ENCODE measurements around the gene ASPG.

ASPG gene

DNA sequence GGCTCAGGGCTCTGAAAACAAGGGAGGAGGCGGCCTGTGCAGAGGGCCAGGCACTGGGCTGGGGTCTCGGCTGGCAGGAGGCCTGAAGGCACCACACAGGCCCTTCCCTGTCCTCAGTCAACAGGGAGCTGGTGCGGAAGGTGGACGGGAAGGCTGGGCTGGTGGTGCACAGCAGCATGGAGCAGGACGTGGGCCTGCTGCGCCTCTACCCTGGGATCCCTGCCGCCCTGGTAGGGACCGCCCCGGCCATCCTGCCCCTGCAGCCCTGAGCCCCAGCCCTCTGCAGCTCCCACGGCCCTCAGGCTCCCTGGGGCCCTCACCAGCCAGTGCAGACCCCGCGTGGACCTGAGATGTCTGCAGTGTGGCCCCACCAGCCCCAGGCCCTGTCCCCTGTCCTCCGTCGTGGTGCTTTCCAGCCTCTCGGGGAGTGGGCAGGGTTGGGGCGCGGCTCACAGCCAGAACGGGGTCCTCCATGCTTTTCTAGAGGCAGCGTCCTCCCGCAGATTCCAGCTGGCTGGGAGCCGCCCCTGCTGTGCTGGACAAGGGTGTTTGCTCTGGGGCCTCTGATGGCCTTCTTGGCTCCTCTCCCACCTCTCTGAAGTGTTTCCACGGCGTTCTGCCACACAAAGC lies 18.1 kb downstream of the ASPG start:
- no peak overlapping the region for H3K4me3 ChIP-seq
- H3K27ac ChIP-seq = peak overlapping the region in 1 of 11 experiments; percentile 72; a peak in 2 of 22 replicates
- peaks cover 0 to 23% (median 0%) of the 10 kb centered on the region in 11 experiments; a peak in 1 of 22 replicates for H4K20me1 ChIP-seq
- no peak for TF ChIP-seq Cebpa-rat (IDR thresholded peaks at IDR 0.05)
- peaks cover 25 to 90% (median 81%) of the 10 kb centered on the region in 10 experiments; a peak in 19 of 20 replicates for H3K4me1 ChIP-seq
- H3K9ac ChIP-seq = peak overlapping the region in 4 of 11 experiments; percentile 8 to 70 (median 62); a peak in 6 of 22 replicates
- peaks cover 0 to 14% (median 0%) of the 10 kb centered on the region in 11 experiments; a peak in 4 of 22 replicates for H3K27me3 ChIP-seq
- peak overlapping the region in 10 of 11 experiments; percentile 60 to 98 (median 82); a peak in 19 of 22 replicates for H3K4me2 ChIP-seq
- no peaks in the 10 kb centered on the region for H3K9me3 ChIP-seq (replicated peaks in 1 of 11)
- no peaks in the 10 kb centered on the region for H3K36me3 ChIP-seq

DNA sequence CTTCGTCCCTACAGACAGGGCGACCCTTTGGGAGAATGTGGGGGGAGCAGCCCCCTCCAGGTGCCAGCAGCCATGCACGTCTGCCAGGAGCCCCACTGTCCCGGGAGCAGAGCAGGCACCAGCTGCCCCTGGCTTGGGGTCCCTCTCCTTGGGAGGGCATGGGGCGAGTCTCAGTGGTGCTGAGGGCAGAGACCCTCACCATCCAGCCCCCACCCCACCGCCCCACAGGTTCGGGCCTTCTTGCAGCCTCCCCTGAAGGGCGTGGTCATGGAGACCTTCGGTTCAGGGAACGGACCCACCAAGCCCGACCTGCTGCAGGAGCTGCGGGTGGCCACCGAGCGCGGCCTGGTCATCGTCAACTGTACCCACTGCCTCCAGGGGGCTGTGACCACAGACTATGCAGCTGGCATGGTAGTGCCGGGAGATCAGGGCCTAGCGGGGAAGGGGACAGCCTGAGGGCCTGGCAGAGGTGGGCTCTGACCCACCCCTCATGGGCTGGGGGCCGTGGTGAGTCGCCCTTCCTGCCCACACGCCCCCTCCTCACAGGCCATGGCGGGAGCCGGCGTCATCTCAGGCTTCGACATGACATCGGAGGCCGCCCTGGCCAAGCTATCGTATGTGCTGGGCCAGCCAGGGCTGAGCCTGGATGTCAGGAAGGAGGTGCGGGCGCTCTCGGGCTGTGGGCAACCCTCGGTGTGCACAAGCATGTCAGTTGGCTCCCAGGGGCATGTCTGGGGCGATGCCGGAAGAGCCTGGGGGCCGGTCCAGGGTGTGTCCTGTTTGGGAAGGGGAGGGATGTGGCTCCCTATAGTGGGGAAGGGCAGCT lies 18.8 kb downstream of the ASPG start:
- peak overlapping the region in 1 of 10 experiments; percentile 28; a peak in 2 of 20 replicates for H3K4me3 ChIP-seq
- H4K20me1 ChIP-seq = peaks cover 0 to 23% (median 0%) of the 10 kb centered on the region in 11 experiments; a peak in 1 of 22 replicates
- H3K4me1 ChIP-seq = peaks cover 25 to 83% (median 75%) of the 10 kb centered on the region in 10 experiments; a peak in 19 of 20 replicates
- H3K9ac ChIP-seq = peak overlapping the region in 10 of 11 experiments; percentile 11 to 70 (median 40); a peak in 17 of 22 replicates
- no peak for TF ChIP-seq Cebpa-rat (IDR thresholded peaks at IDR 0.05)
- H3K9me3 ChIP-seq (replicated peaks in 1 of 11) = no peaks in the 10 kb centered on the region
- peak overlapping the region; percentile 34 to 98 (median 81) for H3K4me2 ChIP-seq
- peak overlapping the region in 9 of 11 experiments; percentile 43 to 72 (median 56); a peak in 17 of 22 replicates for H3K27ac ChIP-seq
- H3K27me3 ChIP-seq = peaks cover 0 to 14% (median 0%) of the 10 kb centered on the region in 11 experiments; a peak in 4 of 22 replicates
- H3K36me3 ChIP-seq = no peaks in the 10 kb centered on the region

DNA sequence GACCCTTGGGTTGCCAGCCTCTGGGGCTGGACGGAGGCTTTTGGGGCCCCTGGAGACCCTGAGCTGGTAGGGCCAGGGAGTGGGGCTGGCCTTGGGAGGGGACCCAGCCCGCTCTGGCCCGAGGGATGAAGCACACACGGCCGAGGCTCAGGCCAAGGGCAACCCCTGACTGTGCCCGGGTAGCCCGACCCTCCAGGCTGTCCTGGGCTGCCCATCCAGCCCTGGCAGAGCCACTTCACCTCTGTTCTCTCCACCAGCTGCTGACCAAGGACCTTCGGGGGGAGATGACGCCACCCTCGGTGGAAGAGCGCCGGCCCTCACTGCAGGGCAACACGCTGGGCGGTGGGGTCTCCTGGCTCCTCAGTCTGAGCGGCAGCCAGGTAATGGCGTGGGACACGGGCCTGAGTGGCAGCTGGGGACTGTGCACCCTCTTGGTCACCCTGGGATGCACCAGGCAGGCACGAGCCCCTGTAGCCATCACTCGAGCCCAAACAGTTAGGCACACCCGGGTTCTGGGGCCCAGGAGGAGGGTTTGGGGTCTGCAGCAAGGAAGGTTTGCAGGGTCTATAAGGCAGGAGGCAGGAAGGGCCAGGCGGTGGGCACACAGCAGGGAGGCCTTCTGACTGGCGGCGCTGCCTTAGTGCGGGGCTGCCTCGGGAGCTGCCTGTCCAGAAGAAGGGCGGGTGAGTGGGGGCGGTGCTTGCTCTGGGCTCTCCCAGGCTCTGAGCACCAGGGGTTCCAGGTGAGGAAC lies 19.7 kb downstream of the ASPG start:
- H3K9ac ChIP-seq = peak overlapping the region in 10 of 11 experiments; percentile 11 to 70 (median 40); a peak in 16 of 22 replicates

DNA sequence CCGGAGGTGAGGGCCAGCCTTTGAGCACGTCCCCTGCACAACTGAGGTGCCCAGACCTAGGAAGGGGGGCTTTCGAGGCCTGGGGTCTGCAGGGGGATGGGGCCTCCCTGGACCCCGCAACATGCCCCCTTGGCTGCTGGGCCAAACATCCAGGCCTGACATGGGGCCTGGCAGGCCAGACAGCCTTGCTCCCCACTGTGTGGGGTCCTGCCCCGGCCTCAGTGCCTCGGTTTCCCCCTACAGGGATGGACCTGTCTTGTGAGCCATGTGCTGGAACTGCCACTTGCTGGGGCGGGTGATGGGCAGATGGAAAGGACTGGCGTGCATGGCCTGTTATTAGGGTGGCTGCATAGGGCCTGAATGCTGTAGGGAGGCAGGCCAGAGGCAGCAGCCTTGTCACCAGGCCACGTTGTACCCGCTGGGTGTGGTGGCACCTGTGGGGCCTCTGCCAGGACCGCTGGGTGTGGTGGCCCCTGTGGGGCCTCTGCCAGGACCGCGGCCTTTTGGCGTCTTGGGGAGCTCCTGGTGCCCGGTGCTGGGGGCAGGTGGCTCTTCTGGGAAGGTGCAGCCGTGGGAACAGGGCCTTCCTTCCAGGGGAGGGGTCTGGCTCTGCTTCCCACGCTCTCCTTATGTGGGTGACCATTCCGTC lies 20.4 kb downstream of the ASPG start:
- TF ChIP-seq Cebpa-rat (IDR thresholded peaks at IDR 0.05) = no peak
- no peak overlapping the region for H3K9ac ChIP-seq
- H3K36me3 ChIP-seq = no peaks in the 10 kb centered on the region
- H3K9me3 ChIP-seq (replicated peaks in 1 of 11) = no peaks in the 10 kb centered on the region
- H3K27ac ChIP-seq = no peak overlapping the region
- H3K4me2 ChIP-seq = peak overlapping the region in 8 of 11 experiments; percentile 10 to 98 (median 86); a peak in 14 of 22 replicates
- peaks cover 0 to 14% (median 0%) of the 10 kb centered on the region in 11 experiments; a peak in 4 of 22 replicates for H3K27me3 ChIP-seq
- peaks cover 0 to 21% (median 0%) of the 10 kb centered on the region in 11 experiments; a peak in 1 of 22 replicates for H4K20me1 ChIP-seq
- no peak overlapping the region for H3K4me3 ChIP-seq
- H3K4me1 ChIP-seq = peaks cover 22 to 76% (median 67%) of the 10 kb centered on the region in 10 experiments; a peak in 19 of 20 replicates

More for the DNA sequence above, 19.7 kb downstream of the ASPG start:
- H3K36me3 ChIP-seq = no peaks in the 10 kb centered on the region
- H3K9me3 ChIP-seq (replicated peaks in 1 of 11) = no peaks in the 10 kb centered on the region
- H3K4me2 ChIP-seq = peak overlapping the region; percentile 34 to 98 (median 81)
- H3K4me3 ChIP-seq = no peak overlapping the region; a peak in 1 of 20 replicates
- peaks cover 25 to 76% (median 67%) of the 10 kb centered on the region in 10 experiments; a peak in 19 of 20 replicates for H3K4me1 ChIP-seq
- peak overlapping the region in 9 of 11 experiments; percentile 43 to 72 (median 56); a peak in 17 of 22 replicates for H3K27ac ChIP-seq
- peaks cover 0 to 23% (median 0%) of the 10 kb centered on the region in 11 experiments; a peak in 1 of 22 replicates for H4K20me1 ChIP-seq
- no peak for TF ChIP-seq Cebpa-rat (IDR thresholded peaks at IDR 0.05)
- H3K27me3 ChIP-seq = peaks cover 0 to 14% (median 0%) of the 10 kb centered on the region in 11 experiments; a peak in 4 of 22 replicates

DNA sequence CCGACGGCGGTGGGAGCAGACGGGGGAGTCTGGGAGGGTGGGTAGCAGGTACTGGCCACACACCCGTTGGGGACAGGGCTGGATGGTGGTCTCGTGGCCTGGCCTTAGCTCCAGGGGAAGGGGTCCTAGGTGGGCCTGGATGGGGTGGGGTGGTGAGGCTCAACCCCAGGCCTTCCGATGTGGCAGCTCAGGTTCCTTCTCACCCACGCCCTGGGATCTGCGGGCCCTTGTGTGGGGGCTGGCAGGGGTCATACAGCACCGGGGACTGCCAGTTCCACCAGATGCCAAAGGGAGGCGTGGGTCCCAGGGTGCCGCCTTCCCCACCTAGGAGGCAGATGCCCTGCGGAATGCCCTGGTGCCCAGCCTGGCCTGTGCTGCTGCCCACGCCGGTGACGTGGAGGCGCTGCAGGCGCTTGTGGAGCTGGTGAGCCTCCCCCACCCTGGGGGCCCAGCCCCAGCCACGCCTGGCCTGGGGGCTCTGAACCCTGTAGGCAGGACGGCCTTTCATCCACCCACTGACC lies 21.0 kb downstream of the ASPG start:
- TF ChIP-seq Cebpa-rat (IDR thresholded peaks at IDR 0.05) = no peak
- no peak overlapping the region for H3K4me3 ChIP-seq
- peaks cover 0 to 19% (median 0%) of the 10 kb centered on the region in 11 experiments; a peak in 1 of 22 replicates for H4K20me1 ChIP-seq
- no peak overlapping the region for H3K4me2 ChIP-seq
- H3K27ac ChIP-seq = no peak overlapping the region
- H3K9ac ChIP-seq = no peak overlapping the region
- H3K36me3 ChIP-seq = no peaks in the 10 kb centered on the region
- H3K9me3 ChIP-seq (replicated peaks in 1 of 11) = no peaks in the 10 kb centered on the region
- H3K27me3 ChIP-seq = peaks cover 0 to 14% (median 0%) of the 10 kb centered on the region in 11 experiments; a peak in 4 of 22 replicates
- H3K4me1 ChIP-seq = peaks cover 16 to 71% (median 62%) of the 10 kb centered on the region in 10 experiments; a peak in 19 of 20 replicates

DNA sequence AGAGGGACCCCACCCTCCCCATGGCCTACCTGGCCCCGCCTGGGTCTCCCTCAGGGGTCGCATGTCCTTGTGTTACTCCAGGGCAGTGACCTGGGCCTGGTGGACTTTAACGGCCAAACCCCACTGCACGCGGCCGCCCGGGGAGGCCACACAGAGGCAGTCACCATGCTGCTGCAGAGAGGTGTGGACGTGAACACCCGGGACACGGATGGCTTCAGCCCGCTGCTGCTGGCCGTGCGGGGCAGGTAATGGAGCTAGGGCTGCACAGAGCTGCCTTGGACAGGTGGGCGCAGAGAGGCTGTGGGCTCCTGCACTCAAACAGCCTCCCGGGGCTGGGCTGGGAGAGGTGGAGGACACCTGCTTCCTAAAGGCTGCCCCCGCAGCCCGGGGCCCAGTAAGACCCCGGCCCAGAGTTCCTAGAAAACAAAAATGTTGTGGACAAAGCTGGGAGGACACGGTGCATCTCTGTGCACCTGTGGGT lies 21.6 kb downstream of the ASPG start:
- no peak for TF ChIP-seq Cebpa-rat (IDR thresholded peaks at IDR 0.05)
- H3K36me3 ChIP-seq = no peaks in the 10 kb centered on the region
- no peak overlapping the region for H3K9ac ChIP-seq
- peaks cover 0 to 14% (median 0%) of the 10 kb centered on the region in 11 experiments; a peak in 4 of 22 replicates for H3K27me3 ChIP-seq
- no peaks in the 10 kb centered on the region for H3K9me3 ChIP-seq (replicated peaks in 1 of 11)
- H4K20me1 ChIP-seq = peaks cover 0 to 14% (median 0%) of the 10 kb centered on the region in 11 experiments; a peak in 1 of 22 replicates
- H3K4me3 ChIP-seq = no peak overlapping the region
- no peak overlapping the region for H3K27ac ChIP-seq
- peaks cover 16 to 65% (median 56%) of the 10 kb centered on the region in 10 experiments; a peak in 19 of 20 replicates for H3K4me1 ChIP-seq
- no peak overlapping the region; a peak in 1 of 22 replicates for H3K4me2 ChIP-seq

All from BLaER1 treated with 17β-estradiol and CSF1 and Interleukin-3, amounts not matched to agents 10 nM and 100 nM (cell line).